Measurements from ENCODE around the gene PSME2. TPM values are rescaled to one million over a fixed set of nuclear protein-coding genes. Genes with fewer than 3 reads are reported as not detected.

The PSME2 gene
- total and polyA plus RNA-seq, 2 of the 13 experiments (the other 11 are each of a cell fraction or from before 2014, with no cell fraction given): 332 to 716 TPM

DNA sequence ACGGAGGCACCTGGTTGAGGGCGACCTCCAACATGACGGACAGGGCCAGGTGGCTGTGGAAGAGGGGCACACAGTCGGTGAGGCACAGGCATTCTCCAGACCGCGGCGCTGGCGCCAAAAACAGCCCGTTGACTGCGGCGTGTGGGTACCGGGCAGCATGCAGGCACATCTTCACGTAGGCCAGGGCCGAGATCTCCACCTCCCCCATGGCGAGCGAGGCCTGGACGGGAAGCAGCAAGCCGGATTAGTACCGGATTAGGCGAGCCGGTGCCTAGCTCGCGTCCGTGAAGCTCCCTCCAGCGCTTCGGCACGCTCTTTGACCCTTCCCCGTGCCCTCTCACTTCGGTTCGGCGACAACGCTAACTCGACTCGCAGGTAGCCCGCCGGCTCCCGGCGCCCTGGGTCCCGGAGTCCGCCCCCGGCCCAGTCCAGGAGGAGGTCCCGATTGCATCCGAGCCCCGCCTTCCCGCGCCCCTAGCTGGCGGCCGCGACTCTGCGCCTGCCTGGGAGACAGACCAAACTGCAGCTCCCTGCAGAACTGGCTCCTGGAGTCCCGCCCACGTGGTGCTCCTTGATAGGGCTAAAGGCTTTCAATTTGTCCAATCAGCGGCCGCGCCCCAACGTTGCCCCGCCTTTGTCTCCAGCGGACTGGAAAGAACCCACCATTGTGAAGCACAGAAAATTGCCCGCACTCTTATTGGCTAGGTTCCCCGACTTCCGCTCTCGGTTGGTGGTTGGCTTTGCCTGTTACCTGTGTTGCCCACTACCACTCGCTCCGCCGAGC, 5.1 kb downstream of the PSME2 start, which contains the start of gene EMC9 (continued):
- TF ChIP-seq CERS6 (CRISPR knock-in tag; IDR thresholded peaks at IDR 0.05) (peak; percentile 70; the same call in 1 of the 2 replicates), IKZF1 (IDR thresholded peaks at IDR 0.05) (no peak), PRDM4 (CRISPR knock-in tag; IDR thresholded peaks at IDR 0.05; ENCODE audit: borderline replicate concordance) (no peak), ZZZ3 (CRISPR knock-in tag; IDR thresholded peaks at IDR 0.05; ENCODE audit: borderline replicate concordance) (peak; percentile 92), FOXK1 (CRISPR knock-in tag; IDR thresholded peaks at IDR 0.05; ENCODE audit: borderline replicate concordance, low read depth) (peak; percentile 68; the same call in 1 of the 2 replicates), ZNF260 (CRISPR knock-in tag; IDR thresholded peaks at IDR 0.05; ENCODE audit: borderline replicate concordance, low read depth) (peak; percentile 98; the same call in 1 of the 2 replicates), SATB2 (CRISPR knock-in tag; IDR thresholded peaks at IDR 0.05) (peak; percentile 84; the same call in 1 of the 2 replicates), ZNF570 (CRISPR knock-in tag; IDR thresholded peaks at IDR 0.05; ENCODE audit: borderline replicate concordance) (peak; percentile 90), ERF (CRISPR knock-in tag; IDR thresholded peaks at IDR 0.05) (peak; percentile 97), MEIS1 (CRISPR knock-in tag; IDR thresholded peaks at IDR 0.05; ENCODE audit: borderline replicate concordance) (peak; percentile 96), ZBTB34 (CRISPR knock-in tag; IDR thresholded peaks at IDR 0.05) (peak; percentile 89), RORA (CRISPR knock-in tag; IDR thresholded peaks at IDR 0.05) (no peak), ZFP41 (CRISPR knock-in tag; IDR thresholded peaks at IDR 0.05; ENCODE audit: borderline replicate concordance) (no peak; the same call in 1 of the 2 replicates), NR2C2 (CRISPR knock-in tag; IDR thresholded peaks at IDR 0.05; ENCODE audit: borderline replicate concordance) (peak; percentile 83), ZNF256 (CRISPR knock-in tag; conservative IDR thresholded peaks at IDR 0.05) (peak; percentile 94), RAD51 (IDR thresholded peaks at IDR 0.05; ENCODE audit: borderline replicate concordance) (peak; percentile 39; the same call in 1 of the 2 replicates)
- TF ChIP-seq, protein P1, sequence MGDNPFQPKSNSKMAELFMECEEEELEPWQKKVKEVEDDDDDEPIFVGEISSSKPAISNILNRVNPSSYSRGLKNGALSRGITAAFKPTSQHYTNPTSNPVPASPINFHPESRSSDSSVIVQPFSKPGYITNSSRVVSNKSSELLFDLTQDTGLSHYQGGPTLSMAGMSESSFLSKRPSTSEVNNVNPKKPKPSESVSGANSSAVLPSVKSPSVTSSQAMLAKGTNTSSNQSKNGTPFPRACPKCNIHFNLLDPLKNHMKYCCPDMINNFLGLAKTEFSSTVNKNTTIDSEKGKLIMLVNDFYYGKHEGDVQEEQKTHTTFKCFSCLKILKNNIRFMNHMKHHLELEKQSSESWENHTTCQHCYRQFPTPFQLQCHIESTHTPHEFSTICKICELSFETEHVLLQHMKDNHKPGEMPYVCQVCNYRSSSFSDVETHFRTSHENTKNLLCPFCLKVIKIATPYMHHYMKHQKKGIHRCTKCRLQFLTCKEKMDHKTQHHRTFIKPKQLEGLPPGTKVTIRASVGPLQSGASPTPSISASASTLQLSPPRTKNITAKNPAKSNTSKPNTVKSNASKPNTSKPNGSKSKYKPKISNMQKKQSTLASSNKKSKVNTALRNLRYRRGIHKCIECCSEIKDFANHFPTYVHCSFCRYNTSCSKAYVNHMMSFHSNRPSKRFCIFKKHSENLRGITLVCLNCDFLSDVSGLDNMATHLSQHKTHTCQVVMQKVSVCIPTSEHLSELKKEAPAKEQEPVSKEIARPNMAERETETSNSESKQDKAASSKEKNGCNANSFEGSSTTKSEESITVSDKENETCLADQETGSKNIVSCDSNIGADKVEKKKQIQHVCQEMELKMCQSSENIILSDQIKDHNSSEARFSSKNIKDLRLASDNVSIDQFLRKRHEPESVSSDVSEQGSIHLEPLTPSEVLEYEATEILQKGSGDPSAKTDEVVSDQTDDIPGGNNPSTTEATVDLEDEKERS (CRISPR knock-in tag; IDR thresholded peaks at IDR 0.05): peak; percentile 90
- TF ChIP-seq, protein P2, sequence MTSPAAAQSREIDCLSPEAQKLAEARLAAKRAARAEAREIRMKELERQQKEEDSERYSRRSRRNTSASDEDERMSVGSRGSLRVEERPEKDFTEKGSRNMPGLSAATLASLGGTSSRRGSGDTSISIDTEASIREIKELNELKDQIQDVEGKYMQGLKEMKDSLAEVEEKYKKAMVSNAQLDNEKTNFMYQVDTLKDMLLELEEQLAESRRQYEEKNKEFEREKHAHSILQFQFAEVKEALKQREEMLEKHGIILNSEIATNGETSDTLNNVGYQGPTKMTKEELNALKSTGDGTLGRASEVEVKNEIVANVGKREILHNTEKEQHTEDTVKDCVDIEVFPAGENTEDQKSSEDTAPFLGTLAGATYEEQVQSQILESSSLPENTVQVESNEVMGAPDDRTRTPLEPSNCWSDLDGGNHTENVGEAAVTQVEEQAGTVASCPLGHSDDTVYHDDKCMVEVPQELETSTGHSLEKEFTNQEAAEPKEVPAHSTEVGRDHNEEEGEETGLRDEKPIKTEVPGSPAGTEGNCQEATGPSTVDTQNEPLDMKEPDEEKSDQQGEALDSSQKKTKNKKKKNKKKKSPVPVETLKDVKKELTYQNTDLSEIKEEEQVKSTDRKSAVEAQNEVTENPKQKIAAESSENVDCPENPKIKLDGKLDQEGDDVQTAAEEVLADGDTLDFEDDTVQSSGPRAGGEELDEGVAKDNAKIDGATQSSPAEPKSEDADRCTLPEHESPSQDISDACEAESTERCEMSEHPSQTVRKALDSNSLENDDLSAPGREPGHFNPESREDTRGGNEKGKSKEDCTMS (CRISPR knock-in tag; conservative IDR thresholded peaks at IDR 0.05): no peak
